Measurements from ENCODE around the gene FOSB. TPM values are rescaled to one million over a fixed set of nuclear protein-coding genes. Genes with fewer than 3 reads are reported as not detected.

Gene FOSB
- total and polyA plus RNA-seq, 2 experiments from 2014 or later = 0.55 to 1.9 TPM

- TF ChIP-seq ZNF462 (CRISPR knock-in tag; IDR thresholded peaks at IDR 0.05) (no peak), JUNB (IDR thresholded peaks at IDR 0.05; ENCODE audit: unreplicated experiment) (no peak), EZH2phosphoT487 (IDR thresholded peaks at IDR 0.05; ENCODE audit: unreplicated experiment) (no peak), REST (IDR thresholded peaks at IDR 0.05; ENCODE audit: unreplicated experiment) (no peak), NANOG (IDR thresholded peaks at IDR 0.05; ENCODE audit: borderline replicate concordance) (no peak), EZH2 (IDR thresholded peaks at IDR 0.05; ENCODE audit: low read depth, unreplicated experiment) (no peak), CTCF (conservative IDR thresholded peaks at IDR 0.05; ENCODE audit: low read depth in 2 of 2) (no peak)
Observed at GRCh38 chr19:45472563-45473366, 5.0 kb downstream of the FOSB start (continued).

Data from GM23338 (cell line).